Daoy (cell line): ENCODE data around the gene MAGEB10. TPM values are rescaled to one million over a fixed set of nuclear protein-coding genes. Genes with fewer than 3 reads are reported as not detected.
"Not testable (repeated sequence)": the region's sequence is repeated elsewhere in the genome, so short reads cannot be mapped to it uniquely, and the experiment has no call there.

Experiments
- DNase-seq: peaks from one replicate; pipeline ENCODE4 v3.0.0-alpha.2; 2015; ENCODE audit warnings: low read depth
- total RNA-seq: library from RNA; depleted of rRNA; stranded (reverse); fragments of >200 nt; shearing (Covaris generic); gene quantifications from 2 replicates; pipeline ENCODE4 v1.2.3, GENCODE V29; 2014; rRNA removed

The MAGEB10 gene, protein sequence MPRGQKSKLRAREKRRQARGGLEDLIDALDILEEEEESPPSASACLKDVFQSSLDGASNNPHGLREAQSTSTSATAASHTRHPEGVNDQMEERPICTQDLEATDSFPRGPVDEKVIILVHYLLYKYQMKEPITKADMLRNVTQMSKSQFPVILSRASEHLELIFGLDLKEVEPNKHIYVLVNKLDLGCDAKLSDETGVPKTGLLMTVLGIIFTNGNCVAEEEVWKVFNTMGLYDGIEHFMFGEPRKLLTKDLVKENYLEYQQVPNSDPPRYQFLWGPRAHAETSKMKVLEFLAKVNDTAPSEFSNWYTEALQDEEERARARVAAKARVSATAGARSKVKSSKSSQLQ
- total RNA-seq = 1.5 and 1.8 TPM in 2 replicates

DNA sequence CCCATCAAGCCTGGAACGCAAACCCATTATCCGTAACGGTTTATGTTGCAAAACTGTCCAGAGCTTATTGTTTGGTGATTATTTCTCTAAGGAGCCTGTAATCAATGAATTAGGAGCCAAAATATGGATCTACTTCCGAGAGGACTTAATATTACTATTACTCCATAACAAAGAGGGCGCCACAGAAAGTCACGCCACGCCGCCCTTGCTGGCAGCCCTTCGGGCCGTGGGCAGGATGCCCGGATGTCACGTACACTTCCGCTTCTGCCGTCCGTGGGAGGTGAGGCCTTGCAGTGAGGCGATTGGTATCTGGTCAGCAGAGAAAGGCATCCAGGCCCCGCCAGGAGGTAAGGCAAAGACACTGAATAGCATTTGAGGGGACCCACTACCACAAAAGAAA is at the start of gene MAGEB10:
Gene MAGEB10 (plus strand): TSS at position 301 of the 400 bp plus-strand sequence. CDS start 13,317 bp downstream, outside the sequence.
- DNase-seq = no peak

DNA sequence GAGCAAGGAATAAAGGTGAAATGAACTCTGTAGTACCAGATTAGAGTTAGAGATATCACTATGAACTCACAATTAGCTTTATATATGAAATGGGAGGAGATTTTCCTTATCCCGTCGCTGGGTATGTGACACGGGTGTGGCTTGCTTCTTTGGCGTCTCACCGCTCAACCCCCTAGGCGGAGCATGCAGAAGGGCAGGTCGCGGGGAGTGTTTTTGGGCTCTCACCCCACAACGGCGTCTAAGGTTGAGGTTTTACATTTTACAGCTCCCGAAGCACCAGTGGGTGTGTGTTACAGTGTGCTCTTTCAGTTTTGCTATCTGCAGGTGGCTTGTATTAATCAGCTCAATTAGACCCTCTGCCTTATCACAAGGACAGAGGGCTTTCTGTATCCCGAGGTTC is 42.1 kb upstream of the MAGEB10 start:
- no peak for DNase-seq

DNA sequence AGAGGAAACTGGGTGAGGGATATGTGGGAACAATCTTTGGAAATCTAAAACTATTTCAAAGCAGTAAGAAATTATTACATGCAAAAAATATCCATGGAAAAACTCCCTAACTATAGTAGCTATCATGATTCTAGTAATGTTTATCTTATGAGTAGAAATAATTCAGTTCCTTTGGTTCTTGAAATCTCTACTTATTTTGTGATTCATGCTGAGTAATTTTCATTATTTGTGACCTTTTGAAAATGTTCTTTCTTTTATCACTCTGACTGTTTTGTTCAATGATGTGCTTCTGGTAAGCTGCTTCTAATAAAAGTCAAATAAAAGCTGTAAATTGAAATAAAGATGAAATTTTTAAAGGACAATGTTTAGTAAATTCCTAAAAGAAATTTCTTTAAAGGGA is 40.4 kb upstream of the MAGEB10 start:
- no peak for DNase-seq

DNA sequence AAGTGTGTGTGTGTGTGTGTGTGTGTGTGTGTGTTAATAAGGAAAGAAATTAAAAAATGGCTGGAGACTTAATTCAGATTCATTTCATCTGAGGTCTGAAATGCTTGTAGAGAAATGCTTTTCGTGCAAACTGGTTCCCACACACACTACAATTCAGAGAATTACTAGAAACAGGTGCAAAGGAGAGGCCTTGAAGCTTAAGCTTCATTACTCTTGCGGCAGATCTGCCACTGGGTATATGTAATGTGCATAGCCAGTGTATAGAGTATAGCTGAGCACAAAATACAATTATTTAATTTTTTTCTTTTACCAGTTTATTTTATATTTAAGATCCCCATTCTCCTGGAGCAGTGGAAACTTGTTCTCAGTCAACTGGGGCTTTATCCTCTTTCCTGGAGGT is 31.8 kb upstream of the MAGEB10 start:
- no peak for DNase-seq

DNA sequence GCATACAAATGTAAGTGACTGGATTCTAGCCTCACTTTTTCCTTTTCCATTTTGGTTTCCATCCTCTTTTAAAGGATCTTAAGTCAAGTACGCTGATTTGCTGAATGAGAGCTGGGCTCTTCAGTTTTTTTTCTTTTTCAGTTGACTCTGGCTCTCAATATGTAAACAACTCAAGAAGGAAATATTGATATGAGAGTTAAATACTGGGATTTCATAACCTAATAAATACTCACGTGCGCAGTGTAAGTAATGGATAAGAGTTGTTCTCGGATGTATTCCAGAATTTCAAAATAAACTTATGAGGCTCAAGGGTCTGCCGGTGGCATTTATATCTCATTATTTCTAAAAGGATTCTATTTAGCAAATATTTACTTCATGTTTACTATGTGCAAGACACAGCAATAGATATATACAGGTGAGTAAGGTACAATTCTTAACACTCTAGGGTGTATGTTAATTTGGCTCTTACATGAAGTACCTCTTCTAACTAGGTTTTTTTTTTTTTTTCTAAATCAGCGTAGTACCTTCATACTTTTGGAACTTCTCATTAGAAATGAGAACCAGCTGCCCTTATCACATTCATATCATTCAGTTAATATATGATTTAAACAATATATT is 11.0 kb upstream of the MAGEB10 start:
- DNase-seq = no peak

DNA sequence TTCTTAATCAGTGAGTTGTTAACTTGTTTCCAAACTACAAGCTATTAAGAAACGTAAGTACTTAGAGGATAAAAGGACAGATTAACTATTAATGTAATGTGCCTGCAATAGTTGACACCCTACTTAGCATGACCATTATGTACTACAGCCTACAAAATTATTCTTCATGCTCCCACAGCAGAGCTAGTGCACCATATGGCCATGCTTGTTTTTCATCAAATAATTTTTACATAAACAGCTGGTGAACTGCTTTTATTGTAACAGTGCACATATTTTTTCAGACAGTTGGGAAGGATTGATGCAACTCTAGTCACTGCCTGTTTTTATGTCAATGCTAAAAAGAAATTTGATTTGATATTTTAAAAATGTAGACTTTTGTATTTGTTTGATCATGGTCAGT is 10.2 kb upstream of the MAGEB10 start:
- DNase-seq = no peak

DNA sequence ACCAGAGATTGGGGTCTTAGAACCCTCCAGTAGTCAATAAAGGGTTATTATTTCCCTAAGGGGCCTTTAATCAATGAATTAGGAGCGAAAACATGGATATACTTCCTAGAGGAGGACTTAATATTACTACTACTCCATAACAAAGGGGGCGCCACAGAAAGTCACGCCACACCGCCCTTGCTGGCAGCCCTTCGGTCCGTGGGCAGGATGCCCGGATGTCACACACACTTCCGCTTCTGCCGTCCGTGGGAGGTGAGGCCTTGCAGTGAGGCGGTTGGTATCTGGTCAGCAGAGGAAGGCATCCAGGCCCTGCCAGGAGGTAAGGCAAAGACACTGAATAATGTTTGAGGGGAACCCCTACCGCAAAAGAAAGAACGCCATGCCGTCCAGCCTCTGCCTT is 436 bp downstream of the MAGEB10 start:
- DNase-seq = peak; percentile 8

DNA sequence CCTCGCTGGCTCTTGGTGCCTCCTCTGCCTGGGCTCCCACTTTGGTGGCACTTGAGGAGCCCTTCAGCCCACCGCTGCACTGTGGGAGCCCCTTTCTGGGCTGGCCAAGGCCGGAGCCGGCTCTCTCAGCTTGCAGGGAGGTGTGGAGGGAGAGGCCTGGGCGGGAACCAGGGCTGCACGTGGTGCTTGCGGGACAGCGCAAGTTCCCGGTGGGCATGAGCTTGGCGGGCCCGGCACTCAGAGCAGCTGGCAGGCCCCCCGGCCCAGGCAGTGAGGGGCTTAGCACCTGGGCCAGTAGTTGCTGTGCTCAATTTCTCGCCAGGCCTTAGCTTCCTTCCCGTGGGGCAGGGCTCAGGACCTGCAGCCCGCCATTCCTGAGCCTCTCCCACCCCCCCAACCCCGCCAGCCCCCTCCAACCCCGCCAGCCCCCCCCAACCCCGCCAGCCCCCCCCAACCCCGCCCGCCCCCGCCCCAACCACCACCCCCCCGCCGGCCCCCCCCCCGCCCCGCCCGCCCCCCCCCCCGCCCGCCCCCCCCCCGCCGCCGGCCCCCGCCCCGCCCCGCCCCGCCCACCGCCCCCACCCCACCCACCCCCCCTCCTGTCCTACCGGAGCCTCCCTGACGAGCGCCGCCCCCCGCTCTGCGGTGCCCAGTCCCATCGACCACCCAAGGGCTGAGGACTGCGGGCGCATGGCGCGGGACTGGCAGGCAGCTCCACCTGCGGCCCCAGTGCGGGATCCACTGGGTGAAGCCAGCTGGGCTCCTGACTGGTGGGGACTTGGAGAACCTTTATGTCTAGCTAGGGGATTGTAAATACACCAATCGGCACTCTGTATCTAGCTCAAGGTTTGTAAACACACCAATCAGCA is 1.4 kb downstream of the MAGEB10 start:
- DNase-seq = not testable (repeated sequence)

DNA sequence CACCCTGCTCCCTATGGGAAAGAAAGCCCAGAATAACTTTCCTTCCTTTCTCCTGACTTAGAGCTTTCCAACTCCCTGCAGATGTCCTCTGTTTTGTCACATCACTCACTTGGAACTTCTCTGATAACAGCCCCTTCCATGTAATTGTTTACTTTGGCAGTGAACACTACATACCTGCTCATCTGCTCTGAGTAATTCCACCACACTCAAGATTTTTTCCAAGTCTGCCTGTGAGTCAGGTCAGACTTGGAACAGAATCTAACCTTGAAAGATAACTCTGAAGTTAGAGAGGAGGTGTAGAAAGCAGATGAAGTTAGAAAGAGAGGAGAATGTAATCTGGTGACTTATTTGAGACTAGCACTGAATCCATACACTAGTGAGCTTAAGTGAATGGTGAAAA is 7.4 kb downstream of the MAGEB10 start:
- DNase-seq = no peak

DNA sequence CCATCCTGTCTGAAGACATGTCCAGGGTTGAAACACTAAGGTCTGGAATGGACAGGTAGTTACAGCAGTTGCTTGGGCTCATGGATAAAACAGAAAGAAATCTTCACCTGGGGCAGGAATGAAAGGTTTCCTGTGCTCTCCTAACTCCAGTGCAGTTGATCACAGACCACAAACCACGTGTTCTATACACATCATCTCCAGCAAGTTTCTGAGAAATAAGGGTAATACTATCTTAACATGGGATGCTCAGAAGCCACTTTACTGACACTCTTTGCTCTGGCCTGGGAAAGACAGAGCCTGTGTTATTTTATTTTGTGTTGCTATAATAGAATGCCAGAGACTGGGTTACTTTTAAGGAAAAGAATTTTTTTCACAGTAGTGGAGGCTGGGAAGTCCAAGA is 16.0 kb downstream of the MAGEB10 start:
- no peak for DNase-seq

DNA sequence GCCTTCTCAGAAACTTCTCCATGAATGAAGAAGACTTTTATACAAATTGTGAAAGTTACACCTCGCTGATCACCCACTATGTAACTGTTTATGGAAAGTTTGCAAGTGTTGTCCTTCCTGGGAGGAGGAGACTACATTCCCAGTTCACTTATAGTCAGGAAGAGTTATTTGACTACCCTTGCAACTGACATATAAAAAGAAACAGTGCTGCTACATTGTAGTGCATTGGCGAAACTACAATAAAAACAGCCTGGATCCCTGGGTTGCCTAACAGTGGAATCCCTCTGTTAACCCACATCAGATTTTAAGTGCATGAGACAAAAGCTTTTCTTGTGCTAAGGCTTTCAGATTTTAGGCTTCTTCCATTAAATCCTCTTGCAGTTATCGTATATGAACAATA is 30.4 kb downstream of the MAGEB10 start:
- no peak for DNase-seq

DNA sequence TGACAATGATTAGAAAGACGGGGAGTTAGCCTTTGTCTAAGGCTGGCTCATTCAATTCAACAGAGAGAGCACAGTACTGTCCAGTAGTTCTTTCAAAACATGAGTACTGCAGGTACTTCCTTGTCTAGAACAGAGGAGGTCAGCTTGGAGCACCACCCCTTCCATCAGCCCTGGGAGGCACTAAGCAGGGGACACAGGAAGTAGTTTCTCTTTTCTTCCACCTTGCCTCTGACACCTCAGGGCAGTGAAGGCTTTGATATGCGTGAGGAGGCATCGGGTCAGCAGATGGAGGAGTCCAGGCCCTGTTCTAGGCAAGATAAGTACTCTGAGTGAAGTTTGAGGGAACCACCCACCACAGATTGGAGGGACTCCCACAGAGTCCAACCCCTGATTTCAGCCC is 33.1 kb downstream of the MAGEB10 start:
- no peak for DNase-seq

DNA sequence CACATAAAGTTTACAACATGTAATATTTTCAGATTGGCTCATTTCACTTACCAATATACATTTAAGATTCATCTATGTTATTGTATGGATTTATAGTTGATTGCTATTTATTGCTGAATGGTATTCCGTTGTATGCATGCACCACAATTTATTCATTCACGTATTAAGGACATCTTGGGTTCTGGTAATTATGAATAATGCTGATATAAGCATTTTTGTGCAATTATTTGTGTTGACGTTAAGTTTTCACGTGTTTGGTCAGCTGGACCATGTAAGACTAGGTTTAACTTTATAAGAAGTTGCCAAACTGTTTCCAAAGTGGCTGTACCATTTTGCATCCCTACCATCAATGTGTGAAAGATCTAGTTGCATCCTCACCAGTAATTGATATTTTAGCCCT is 35.1 kb downstream of the MAGEB10 start:
- DNase-seq = no peak

DNA sequence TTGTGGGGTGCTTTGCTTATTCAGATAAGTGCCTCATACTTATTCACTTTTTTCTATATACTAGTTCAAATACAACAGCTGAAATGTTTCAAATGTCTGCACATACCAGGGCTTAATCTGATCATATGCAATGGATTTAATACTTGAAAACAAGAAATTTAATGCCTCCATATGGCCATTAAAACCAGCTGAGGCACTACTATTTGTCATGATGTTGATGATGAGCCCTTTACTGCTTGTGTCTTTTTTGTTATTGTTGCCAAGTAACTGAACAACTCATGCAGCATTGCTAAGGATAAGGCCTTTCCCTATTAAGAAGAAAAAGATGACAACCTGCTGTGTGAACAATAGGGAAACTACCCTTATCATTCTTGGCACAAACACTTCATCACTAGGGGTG is 52.5 kb downstream of the MAGEB10 start:
- no peak for DNase-seq

DNA sequence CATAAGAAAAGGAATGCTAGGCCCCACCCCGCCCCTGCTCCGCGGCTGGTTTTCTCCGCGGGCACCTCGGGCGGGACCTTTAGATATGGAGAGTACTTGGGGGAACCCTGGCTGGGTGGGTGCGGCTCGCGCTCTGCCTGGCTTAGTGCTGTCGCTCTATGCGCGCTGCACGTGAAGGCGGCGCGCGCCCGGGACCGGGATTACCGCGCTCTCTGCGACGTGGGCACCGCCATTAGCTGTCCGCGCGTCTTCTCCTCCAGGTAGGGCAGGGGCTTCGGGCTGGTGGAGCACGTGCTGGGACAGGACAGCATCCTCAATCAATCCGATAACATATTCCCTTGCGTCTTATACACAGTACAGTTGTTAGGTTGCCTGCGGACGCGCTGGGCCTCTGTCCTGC is 56.0 kb downstream of the MAGEB10 start:
- DNase-seq = no peak

Other genes starting within 250 kb of the MAGEB10 start
- 0.80 TPM in 1 of 2 replicates, not detected in the other for gene DCAF8L2, start 217.6 kb upstream of the MAGEB10 start, total RNA-seq
- gene DCAF8L1, start 173.5 kb downstream of the MAGEB10 start, total RNA-seq = 0.24 and 0.40 TPM in 2 replicates